ENCODE results near the gene CREBRF.
"Not testable (repeated sequence)": the region's sequence is repeated elsewhere in the genome, so short reads cannot be mapped to it uniquely, and the experiment has no call there.

The CREBRF gene

DNA sequence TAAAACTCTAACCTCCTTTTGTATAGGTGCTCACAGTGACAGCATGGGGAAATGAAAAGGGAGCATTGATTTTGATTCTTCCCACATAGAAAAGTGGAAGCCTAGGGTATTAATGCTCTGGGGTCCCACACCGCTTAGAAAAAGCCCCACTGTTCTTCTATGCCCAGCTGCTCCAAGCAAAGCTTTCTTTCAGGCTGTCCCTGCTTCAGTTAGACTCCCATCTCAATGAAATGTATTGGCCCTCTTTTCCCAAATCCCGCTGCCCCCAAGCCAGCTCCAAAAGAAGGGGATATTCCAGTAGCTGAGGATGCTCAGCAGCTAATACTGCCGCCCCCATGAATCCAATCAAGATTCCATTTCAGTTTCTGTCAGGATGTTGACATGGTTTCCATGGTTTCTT lies 17.0 kb upstream of the CREBRF start:
- no peak for DNase-seq (ENCODE audit: low read depth)

DNA sequence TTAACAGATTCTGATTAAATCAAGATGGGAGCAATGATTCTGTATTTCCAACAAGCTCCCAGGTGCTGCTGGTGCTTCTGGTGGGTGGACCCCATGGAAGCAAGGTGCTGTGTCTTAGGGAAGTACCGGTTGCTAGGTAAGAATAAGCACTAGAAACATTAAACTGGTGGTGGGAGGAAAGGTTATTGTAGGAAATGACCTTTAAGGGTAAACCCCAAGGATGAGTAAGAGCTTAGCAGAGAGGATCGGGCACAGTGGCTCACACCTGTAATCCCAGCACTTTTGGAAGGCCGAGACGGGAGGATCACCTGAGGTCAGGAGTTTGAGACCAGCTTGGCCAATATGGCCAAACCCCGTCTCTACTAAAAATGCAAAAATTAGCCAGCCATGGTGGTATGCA lies 16.2 kb upstream of the CREBRF start:
- DNase-seq (ENCODE audit: low read depth), result no peak

DNA sequence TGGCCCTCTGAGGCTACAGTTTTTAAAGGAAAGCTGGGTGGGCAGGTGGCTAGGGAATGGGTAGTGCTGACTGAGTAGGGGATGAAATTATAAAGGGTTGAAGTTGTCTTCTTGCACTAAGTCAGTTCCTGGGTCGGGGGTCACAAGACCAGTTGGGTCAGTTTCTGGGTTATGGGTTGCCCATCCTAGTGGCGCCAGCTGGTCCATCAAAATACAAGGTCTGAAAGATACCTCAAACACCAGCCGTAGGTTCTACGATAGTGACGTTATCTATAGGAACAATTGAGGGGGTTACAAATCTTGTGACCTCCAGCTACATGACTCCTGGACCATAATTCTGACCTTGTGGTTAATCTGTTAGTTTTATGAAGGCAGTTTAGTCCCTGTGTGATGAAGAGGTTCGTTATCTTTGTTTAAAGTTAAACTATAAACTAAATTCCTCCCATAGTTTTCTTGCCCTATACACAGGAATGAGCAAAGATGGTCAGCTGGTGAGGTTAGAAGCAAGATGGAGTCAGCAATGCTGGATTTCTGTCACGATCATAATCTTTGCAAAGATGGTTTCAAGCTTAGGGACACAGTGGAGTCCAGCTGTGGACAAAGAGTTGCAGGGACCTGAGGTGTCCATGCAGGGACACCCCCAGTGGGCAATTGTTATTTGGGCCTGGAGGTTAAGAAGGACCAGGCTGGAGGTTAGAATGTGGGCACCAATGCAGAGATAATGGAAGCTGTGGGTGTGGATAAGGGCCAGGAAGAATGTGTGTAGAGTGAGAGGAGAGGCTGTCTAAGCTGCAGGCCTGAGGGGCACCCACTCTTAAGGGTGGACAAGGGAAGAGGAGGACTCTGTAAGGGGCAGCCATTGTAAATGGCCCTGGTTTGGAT lies 14.0 kb upstream of the CREBRF start:
- peak; percentile 61 for DNase-seq (ENCODE audit: low read depth)

DNA sequence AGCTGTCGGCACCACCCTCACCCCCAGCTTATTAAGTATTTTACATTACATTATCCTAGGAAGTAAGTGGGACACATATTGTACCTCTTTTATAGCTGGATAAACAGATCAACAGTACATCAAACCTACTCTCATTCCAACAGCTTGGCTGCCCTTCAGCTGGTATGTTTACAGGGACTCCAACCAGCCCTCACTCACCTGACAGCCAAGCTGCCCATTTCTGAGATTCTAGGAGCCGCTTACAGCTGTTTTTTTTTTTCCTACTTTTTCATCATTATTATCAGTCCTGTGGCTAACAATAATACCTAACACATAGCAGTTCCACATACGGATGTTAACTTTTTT lies 13.4 kb upstream of the CREBRF start:
- DNase-seq (ENCODE audit: low read depth), result no peak

GRCh38 chr5:173045474-173045873 lies 10.7 kb upstream of the CREBRF start:
- no peak for DNase-seq (ENCODE audit: low read depth)

GRCh38 chr5:173047096-173047837 lies 8.9 kb upstream of the CREBRF start:
- not testable (repeated sequence) for DNase-seq (ENCODE audit: low read depth)

- no peak for DNase-seq (ENCODE audit: low read depth)
These were observed 8.4 kb upstream of the CREBRF start for GRCh38 chr5:173047838-173048105.

- DNase-seq (ENCODE audit: low read depth), result peak; percentile 75
These were observed 5.4 kb upstream of the CREBRF start for GRCh38 chr5:173050791-173051190.

GRCh38 chr5:173051746-173052145 lies 4.4 kb upstream of the CREBRF start:
- DNase-seq (ENCODE audit: low read depth), result peak; percentile 86

DNA sequence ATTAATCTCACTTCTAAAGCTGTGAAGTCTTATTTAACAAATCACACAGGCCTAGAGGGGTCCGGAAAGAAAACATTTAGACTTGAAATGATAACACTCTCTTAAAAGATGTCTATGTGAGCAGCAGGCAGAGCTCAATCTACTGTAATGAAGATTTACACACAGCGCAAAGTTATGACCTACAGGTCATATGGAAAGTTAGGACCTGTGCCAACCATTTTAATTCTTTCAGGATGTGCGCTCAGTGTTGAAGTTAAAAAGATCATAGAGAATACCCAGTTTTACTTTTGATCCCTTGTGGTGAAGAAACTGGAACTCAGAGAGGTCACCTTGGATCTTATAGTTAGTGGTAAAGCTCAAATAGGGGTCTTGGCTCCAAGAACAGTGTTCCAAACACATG lies 3.1 kb upstream of the CREBRF start:
- DNase-seq (ENCODE audit: low read depth), result no peak

- DNase-seq (ENCODE audit: low read depth), result no peak
These were observed 970 bp upstream of the CREBRF start for GRCh38 chr5:173055042-173055721.

- no peak for DNase-seq (ENCODE audit: low read depth)
These were observed 500 bp upstream of the CREBRF start for GRCh38 chr5:173055722-173055982.

DNA sequence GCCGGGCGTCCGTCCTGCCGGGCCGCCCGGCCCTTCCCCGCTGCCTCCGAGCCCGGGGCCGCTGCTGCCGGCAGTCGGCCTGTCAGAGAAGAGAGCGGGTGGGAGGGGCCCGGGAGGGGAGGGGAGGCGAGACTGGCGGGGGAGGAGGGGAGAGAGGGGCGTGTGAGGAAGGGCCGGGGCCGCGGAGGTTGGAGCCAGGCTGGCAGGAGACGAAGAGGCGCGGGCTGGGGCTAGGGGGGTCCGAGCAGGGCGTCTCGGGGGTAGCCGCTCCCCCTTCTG lies 570 bp downstream of the CREBRF start:
- no peak for DNase-seq (ENCODE audit: low read depth)

GRCh38 chr5:173057062-173057924 lies 1.1 kb downstream of the CREBRF start:
- peak; percentile 97 for DNase-seq (ENCODE audit: low read depth)

DNA sequence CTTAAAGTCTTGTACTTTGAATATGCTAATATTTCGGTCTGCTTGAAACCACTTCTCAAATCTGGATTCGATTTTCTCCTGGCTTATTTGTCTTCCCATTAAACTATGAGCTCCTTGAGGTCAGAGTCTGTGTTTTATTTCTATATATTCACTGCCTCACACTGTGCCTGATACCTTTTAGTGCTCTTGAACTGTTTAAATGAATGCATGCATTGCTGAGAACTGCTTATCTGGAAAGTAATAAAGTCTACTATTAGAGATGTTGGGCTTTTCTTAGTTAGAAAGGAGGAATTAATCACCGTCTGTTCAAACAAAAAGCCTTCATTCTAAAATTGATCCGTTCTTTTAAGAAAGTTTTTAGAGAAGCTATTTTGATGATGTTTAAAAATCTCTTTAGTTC lies 6.0 kb downstream of the CREBRF start:
- DNase-seq (ENCODE audit: low read depth), result no peak

GRCh38 chr5:173065155-173065554 lies 9.0 kb downstream of the CREBRF start:
- no peak for DNase-seq (ENCODE audit: low read depth)

DNA sequence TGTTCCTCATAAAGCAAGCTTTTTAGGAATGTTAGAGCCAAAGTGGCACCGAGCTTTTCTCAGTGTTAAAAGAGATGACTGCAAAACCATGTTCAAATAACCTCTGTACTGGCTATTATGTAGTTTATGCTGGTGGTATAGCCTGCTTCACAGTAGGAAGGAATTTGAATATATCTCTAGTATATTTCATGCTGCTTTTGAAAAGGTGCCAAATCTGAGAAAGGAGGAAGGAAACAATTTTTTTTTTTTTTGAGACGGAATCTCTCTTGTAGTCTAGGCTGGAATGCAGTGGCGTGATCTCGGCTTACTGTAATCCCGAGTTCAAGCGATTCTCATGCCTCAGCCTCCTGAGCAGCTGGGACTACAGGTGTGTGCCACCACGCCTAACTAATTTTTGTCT lies 13.5 kb downstream of the CREBRF start:
- DNase-seq (ENCODE audit: low read depth), result no peak

DNA sequence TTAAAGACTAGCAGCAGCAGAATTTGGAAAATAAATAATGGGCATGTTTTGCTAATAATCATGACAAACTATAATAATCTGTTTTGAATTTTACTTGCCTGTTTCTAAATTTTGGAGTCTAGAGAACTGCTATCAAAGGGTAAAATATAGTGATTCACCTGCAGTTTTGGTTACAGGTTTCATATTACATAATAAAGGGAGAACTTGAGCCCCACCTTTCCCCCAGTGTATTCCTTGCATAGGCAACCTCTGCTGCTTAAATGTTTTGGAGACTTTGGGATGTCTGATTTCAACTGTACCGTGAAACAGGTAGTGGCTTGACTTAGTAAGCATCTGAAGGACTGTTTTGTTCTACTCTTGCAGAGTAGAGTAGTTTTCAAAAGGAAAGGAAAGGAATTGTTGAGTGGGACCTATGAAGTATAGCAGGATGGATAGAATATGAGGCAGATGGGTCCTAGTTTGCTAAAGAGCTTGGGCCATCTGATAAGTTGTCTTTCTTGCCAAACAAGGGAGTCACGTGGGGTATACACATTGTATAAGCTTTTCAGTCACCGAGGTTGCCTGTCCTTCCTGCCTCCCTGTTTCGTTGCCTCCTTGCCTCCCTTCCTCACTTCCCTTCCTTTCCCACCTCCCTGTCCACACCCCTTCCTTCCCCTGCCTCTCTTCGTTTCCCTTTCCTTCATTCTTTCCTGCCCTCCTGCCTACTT lies 19.1 kb downstream of the CREBRF start:
- DNase-seq (ENCODE audit: low read depth), result no peak

- DNase-seq (ENCODE audit: low read depth), result no peak
These were observed 19.8 kb downstream of the CREBRF start for GRCh38 chr5:173075970-173076369.

- DNase-seq (ENCODE audit: low read depth), result peak; percentile 33
These were observed 20.3 kb downstream of the CREBRF start for GRCh38 chr5:173076471-173076870.

- DNase-seq (ENCODE audit: low read depth), result no peak
These were observed 22.7 kb downstream of the CREBRF start for GRCh38 chr5:173078878-173079277.

DNA sequence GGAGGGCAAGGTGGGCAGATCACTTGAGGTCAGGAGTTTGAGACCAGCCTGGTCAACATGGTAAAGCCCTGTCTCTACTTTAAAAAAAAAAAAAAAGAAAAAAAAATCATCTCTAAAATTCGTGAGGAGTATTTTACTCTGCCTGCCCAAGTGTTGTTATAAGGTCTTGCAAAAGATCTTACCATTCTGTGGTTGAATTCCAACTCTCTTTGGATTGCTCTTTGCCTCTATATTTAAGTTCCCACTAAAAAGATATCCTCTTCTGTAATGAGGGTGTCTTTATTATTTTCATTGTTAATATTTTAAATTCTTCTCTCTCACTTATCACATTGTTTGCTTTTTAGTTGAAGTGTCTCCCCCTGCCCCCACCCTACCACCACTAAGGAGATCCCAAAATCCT lies 33.4 kb downstream of the CREBRF start:
- peak; percentile 82 for DNase-seq (ENCODE audit: low read depth)

Data from EH (cell line).